NCI-H146 treated with DMSO at 0.1 percent for 48 hours (cell line): ENCODE results near the gene NMNAT2.
"Not testable (repeated sequence)": the region's sequence is repeated elsewhere in the genome, so short reads cannot be mapped to it uniquely, and the experiment has no call there.

Experiments
- DNase-seq: peaks from one replicate; lab custom pipeline; 2025; ENCODE audit not compliant: unreplicated experiment; lab: John Stamatoyannopoulos, UW

The NMNAT2 gene

GRCh38 chr1:183417772-183418491 is at the start of gene NMNAT2:
Gene NMNAT2, minus strand, starts transcription at chr1:183418380. Its CDS starts 113 bp downstream, at chr1:183418267.
- peak; percentile 20 for DNase-seq

GRCh38 chr1:183467687-183468086 is 49.5 kb upstream of the NMNAT2 start:
- DNase-seq: no peak

DNA sequence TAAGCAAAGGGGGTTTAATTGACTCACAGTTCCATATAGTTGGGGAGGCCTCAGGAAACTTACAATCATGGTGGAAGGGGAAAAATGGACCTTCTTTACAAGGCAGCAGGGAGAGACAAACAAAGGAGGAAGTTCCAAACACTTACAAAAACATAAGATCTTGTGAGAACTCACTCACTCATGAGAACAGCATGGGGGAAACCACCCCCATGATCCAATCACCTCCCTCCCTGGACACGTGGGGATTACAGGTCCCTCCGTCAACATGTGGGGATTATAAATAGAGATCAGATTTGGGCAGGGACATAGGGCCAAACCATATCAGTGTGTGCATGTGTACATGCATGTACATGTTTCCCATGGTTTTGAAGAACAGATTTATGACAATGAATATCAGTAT is 48.6 kb upstream of the NMNAT2 start:
- no peak for DNase-seq

DNA sequence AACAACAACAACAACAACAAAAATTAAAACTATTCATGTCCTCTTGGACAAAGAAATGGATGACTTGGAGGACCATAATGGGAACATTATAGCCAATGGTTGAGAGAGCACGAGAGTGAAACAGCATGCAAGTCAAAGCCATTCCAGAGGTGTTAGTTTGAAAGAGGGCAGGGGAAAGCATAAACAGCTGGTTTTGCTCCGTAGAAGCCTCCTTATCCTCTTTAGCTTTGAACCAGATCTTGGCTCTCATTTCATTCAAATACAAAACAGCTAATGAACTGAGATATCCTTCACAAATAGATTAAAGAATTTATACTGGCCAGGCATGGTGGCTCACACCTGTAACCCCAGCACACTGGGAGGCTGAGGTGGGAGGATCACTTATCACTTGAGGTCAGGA is 45.4 kb upstream of the NMNAT2 start:
- no peak for DNase-seq

DNA sequence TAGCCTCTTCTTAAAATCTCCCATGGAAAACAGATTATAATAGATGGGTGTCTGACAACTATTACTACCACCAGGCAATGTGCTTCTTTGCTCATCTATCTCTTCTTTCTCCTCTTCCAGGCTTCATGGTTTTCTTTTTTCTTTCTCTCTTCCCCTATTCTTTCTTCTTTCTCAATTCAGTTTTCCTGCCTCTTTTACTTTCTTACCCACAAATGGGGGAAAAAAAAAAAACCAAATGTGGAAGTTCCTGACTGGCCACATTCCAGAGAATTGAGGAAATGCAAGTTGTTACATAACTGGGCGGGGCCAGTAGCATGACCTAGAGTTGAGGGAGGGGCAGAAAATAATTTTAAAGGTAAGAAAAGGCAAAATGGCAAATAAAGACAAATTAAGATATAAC is 43.2 kb upstream of the NMNAT2 start:
- no peak for DNase-seq

GRCh38 chr1:183460596-183460995 is 42.4 kb upstream of the NMNAT2 start:
- no peak for DNase-seq

GRCh38 chr1:183457449-183457848 is 39.3 kb upstream of the NMNAT2 start:
- DNase-seq: no peak

DNA sequence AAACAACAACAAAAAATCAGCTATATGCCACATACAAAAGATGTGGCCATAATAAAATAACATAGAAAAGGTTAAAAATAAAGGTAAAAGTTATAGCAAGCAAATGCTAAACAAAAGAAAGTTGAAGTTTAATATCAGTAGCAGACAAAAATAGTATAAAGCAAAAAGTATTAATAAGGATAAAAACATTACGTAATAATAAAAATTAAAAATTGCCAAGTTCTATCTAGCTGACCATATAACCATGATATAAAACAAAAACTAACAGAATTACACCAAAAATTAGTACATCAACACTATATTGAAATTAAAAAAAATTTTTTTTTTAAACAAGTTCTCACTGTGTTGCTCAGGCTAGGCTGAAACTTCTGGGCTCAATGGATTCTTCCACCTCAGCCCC is 38.6 kb upstream of the NMNAT2 start:
- DNase-seq: no peak

GRCh38 chr1:183454377-183454776 is 36.2 kb upstream of the NMNAT2 start:
- DNase-seq: no peak

DNA sequence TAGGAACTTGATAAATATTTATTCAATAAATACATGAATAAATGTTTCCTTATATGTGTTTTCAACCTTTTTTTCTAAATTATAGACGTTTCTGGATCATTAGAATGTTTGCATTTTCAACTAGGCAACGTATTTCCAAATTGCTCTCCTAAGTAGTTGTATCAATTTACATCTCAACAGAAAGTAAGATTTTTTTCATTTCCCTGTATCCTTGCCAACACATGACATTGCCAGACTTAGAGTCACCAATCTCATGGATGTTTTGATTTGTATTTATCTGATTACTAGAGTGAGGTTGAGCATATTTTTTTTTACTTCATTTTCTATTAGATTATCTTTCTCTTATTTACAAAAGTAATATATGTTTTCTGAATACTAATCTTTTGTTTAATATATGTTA is 31.9 kb upstream of the NMNAT2 start:
- no peak for DNase-seq

- DNase-seq: no peak
Observed at GRCh38 chr1:183449223-183449770, 31.1 kb upstream of the NMNAT2 start.

DNA sequence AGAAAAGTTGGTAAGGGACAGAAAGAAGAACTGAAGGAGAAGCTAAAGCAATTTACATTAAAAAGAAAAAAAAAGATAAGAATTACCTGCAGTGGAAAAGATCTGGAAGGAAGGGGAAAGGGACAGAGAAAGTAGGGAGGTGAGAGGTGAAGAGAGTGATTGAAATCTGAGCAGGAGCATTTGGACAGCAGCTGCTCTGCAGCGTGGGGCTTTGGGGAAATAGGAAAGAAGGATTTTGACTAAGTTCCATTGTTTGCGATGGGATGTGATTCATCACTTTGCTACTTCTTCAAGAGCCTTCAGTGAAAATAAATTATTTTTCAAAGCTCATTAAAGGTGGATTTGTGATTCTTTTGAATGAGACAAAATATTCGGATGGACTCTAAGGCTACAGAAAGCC is 26.1 kb upstream of the NMNAT2 start:
- no peak for DNase-seq

- DNase-seq: no peak
Observed at GRCh38 chr1:183443466-183443865, 25.3 kb upstream of the NMNAT2 start.

DNA sequence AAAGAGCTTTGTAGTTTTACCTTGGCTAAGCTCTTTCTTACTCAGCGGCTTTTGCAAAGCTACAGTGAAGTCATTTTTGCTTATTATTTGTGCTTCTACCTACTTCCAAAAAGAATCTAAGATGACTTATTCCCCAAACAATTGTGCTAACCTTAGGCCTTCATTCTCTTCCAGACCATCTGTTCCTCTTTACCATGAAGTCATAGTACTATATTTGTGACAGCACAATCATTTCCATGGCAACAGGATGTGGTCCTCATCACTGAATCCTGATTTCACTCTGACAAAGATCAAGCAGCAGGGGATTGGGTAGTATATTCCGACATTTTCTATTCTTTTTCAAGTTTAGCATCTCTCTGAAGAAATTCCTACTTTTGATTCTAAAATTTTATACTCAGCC is 24.8 kb upstream of the NMNAT2 start:
- DNase-seq: no peak

GRCh38 chr1:183438060-183438459 is 19.9 kb upstream of the NMNAT2 start:
- no peak for DNase-seq

GRCh38 chr1:183435497-183435896 is 17.3 kb upstream of the NMNAT2 start:
- DNase-seq: no peak

DNA sequence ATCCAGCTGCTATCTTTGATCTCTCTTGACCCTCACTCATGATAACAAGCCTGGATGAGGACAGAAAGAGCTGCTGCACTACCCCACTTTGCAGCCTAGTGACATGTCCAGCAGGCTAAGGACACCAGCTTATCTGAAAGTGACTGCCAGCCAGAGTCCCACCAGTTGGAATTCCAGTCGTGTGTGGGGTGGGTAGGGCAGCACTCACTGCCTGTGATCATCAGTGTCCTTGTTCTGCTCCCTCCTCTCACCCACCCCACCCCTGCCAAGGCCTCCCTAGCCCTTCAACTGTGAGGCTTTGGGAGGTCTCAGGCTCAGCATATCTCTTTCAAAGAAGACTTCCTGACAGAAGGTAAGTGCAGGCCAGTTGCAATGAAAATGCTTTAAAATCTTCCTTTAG is 15.5 kb upstream of the NMNAT2 start:
- DNase-seq: no peak

DNA sequence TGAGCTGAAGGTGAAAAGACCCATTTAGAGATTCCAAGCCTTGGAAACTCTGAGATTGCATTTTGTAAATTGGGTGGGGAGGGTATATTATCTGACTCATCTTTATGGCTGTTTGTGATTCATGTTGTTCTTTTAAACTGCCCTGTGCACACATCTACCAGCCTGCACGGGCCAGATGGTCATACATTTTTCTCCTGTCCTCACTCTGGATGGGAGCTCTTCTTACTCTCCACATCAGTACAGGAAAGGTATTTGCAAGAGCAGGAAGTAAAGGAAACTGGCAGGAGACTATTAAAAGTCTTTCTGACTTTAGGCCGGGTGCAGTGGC is 14.3 kb upstream of the NMNAT2 start:
- no peak for DNase-seq

DNA sequence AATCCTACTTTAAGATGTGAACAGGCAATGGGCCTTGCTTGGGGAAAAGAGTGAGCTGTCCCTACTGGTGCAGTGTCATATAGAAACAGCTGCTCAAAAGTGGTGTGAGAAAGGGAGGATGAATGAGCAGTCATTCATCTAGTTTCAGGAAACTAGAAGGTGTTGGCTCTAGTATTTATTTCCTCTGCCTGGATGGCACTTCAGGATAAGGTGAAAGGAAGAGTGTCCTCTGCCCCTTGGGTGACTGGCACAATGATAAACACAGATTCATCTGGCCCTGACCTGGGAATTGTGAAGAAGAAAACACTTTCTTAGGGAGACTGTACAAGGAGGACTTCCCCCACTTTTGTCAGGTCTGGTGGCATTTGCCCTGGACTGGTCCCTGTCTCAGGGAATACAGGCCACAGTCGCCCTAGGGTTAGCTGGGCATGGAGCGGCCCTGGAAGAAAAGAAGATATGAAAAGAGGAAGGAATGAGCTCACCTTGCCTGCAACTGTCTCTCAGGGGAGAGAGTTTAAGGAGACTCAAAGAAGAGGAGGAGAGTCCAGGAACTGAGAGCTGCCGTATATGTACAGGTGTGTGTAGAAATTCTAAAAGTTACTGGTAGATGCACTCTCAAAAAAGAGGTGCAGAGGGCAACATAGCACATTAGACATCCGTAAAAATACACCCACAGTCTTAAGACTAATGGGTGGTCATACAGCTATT is 13.8 kb upstream of the NMNAT2 start:
- no peak for DNase-seq

GRCh38 chr1:183427591-183427990 is 9.4 kb upstream of the NMNAT2 start:
- not testable (repeated sequence) for DNase-seq

GRCh38 chr1:183424691-183425090 is 6.5 kb upstream of the NMNAT2 start:
- no peak for DNase-seq

DNA sequence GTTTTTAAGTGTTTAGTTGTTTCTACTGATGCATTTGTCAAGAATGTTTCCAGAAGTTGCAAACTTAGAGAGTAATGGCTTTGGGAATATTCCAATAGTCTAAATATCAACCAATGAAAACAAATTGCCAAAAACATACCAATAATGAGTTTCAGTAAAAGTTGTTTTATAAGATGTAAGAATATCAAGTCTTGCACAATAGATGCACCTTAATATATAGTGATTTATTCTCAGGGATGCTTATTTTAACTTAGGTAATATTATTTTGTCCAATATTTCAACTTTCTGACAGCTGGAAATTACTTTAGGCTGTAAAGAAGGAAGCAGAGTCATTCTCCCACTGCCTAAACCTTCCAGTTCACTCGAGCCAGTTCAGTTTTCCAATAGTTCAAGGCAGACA is 5.4 kb upstream of the NMNAT2 start:
- DNase-seq: no peak

DNA sequence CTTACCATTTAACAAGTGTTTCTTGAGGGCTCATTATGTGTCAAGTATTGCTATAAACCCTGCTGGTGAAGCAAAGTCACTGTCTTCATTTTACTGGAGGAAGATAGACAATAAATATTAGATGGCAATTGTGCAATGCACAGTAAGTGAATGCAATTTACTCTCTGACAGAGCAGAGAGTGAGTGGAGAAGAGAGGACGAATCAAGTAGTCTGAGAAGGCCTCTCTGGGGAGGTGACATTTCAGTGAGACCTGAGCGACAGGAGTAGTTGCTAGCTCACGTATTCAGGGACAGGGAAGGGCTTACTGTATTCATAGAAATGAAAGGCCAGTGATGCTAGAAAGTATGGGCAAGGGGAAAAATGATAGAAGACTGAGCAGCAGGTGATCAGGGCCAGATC is 1.2 kb upstream of the NMNAT2 start:
- no peak for DNase-seq
